Hepatocyte (in vitro differentiated cells): ENCODE results near the gene OGFR.

Experiments used
- EZH2 ChIP-seq: fragments of 200-600 bp; sonication (generic); IDR thresholded peaks from 2 replicates; pipeline ENCODE4 v1.6.1; 2016; ENCODE audit warnings: antibody characterized with exemption, mild to moderate bottlenecking, borderline replicate concordance
- TF ChIP-seq, protein P1 (sequence below): fragments of 200-600 bp; sonication (generic); IDR thresholded peaks from 2 replicates; pipeline ENCODE4 v1.5.1; 2016; ENCODE audit warnings: antibody characterized with exemption, mild to moderate bottlenecking; ENCODE audit not compliant: poor library complexity

DNA sequence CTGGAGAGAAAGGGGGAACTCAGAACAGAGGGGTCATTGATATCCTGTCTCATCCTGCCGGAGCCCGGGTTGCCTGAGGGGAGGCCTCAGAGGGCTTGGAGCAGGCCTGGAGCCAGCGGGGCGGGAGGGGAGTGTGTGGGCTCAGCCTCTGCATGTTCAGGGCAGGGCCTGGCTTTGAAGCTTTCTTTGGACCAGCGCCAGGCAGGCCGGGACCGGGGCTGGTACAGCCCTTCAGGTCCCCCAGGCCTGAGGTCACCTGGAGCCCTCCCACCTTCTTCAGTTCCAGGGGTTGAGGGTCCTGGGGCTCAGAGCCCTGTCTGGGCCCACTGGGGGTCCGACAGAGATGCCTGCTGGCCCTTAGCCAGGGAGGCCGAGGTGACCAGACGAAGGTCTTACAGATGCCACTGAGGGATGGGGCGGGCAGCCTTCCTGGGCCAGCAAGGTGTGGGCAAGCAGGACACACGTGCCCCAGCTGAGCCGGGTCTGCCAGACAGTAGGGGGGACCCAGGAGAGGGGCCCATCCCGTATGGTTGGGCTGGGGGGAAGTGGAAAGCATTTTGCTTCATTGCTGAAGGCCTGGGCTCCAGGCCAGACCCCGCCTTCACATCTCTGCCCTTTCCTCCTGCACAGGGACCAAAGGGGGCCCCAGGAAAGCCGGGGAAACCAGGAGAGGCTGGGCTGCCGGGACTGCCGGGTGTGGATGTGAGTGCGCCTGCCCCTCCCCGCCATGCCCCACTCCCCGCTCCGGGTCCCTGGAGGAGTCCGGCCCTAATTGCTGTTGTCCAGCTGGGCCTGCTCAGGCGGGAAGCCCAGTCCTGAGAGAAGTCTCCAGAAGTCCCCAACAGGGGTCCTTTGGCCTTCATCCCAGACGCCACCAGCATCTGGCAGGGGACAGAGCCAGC, 14.2 kb downstream of the OGFR start:
- TF ChIP-seq, protein P1, sequence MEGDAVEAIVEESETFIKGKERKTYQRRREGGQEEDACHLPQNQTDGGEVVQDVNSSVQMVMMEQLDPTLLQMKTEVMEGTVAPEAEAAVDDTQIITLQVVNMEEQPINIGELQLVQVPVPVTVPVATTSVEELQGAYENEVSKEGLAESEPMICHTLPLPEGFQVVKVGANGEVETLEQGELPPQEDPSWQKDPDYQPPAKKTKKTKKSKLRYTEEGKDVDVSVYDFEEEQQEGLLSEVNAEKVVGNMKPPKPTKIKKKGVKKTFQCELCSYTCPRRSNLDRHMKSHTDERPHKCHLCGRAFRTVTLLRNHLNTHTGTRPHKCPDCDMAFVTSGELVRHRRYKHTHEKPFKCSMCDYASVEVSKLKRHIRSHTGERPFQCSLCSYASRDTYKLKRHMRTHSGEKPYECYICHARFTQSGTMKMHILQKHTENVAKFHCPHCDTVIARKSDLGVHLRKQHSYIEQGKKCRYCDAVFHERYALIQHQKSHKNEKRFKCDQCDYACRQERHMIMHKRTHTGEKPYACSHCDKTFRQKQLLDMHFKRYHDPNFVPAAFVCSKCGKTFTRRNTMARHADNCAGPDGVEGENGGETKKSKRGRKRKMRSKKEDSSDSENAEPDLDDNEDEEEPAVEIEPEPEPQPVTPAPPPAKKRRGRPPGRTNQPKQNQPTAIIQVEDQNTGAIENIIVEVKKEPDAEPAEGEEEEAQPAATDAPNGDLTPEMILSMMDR, result no peak
- TF ChIP-seq EZH2, result no peak
